B cell (primary cell): Measurements from ENCODE around the gene GID4. TPM values are rescaled to one million over a fixed set of nuclear protein-coding genes. Genes with fewer than 3 reads are reported as not detected.

ENCODE experiments used
- ATAC-seq: fragments of 200-7000 bp; cut with Tn5 transposase; one replicate; pipeline ENCODE4 v1.10.0; 2021; ENCODE audit warnings: low read depth, mild to moderate bottlenecking, moderate number of reproducible peaks, moderate library complexity
- CTCF ChIA-PET: fragments of 350-600 bp; sonication (Branson Sonifier 250); formaldehyde crosslinking; loops from one replicate; lab custom pipeline; 2021; ENCODE audit warnings: antibody characterized with exemption, inconsistent platforms; lab: Charles Lee
- POLR2A ChIA-PET: fragments of 350-600 bp; sonication (Branson Sonifier 250); formaldehyde crosslinking; loops from one replicate; lab custom pipeline; 2021; ENCODE audit warnings: antibody characterized with exemption; lab: Charles Lee
- DNase-seq: peaks from one replicate; pipeline ENCODE4 v3.0.0; 2013
- H2AFZ ChIP-seq: 2 replicates; pipeline ENCODE4 v1.6.1; 2012; ENCODE audit warnings: mild to moderate bottlenecking, low read depth, low read length; ENCODE audit not compliant: insufficient read depth, poor library complexity, severe bottlenecking
- H3K27ac ChIP-seq, 2 donors: 1 replicate in 1 of 2; 2 replicates in 1 of 2; pipeline ENCODE4 v1.5.1; 2012 to 2013; ENCODE audit warnings: low read length in 2 of 2, mild to moderate bottlenecking in 2 of 2, moderate library complexity in 1 of 2
- H3K27me3 ChIP-seq, 4 experiments: fragments of 200-600 bp in 1 of 4; sonication (generic) in 1 of 4; replicated peaks in 1 of 4; 1 replicate in 2 of 4; 2 replicates in 2 of 4; pipeline versions ENCODE4 v1.6.1 to v1.7.0; 2013 to 2016; ENCODE audit warnings: low read length in 3 of 4, mild to moderate bottlenecking in 2 of 4, mixed read lengths in 1 of 4, moderate library complexity in 1 of 4; ENCODE audit not compliant: insufficient read depth in 4 of 4, control insufficient read depth in 3 of 4; ENCODE audit errors: control extremely low read depth in 1 of 4
- H3K36me3 ChIP-seq, 2 experiments: replicated peaks in 1 of 2; 1 replicate in 1 of 2; 2 replicates in 1 of 2; pipeline versions ENCODE4 v1.6.1 to v1.7.1; 2013; ENCODE audit warnings: low read length in 1 of 2; ENCODE audit not compliant: insufficient read depth in 2 of 2, control insufficient read depth in 1 of 2; ENCODE audit errors: control extremely low read depth in 1 of 2, extremely low read depth in 1 of 2
- H3K4me1 ChIP-seq, 2 donors: fragments of 200-600 bp in 1 of 2; sonication (generic) in 1 of 2; 1 replicate in 1 of 2; 2 replicates in 1 of 2; pipeline versions ENCODE4 v1.5.1 to v1.6.1; 2013 to 2017; ENCODE audit warnings: low read length in 2 of 2; ENCODE audit not compliant: control insufficient read depth in 2 of 2, insufficient read depth in 2 of 2
- H3K4me2 ChIP-seq: replicated peaks from 2 replicates; pipeline ENCODE3; 2012; ENCODE audit warnings: mild to moderate bottlenecking, low read depth, low read length; ENCODE audit not compliant: poor library complexity, severe bottlenecking
- H3K4me3 ChIP-seq, 5 experiments: fragments of 200-600 bp in 1 of 5; sonication (generic) in 1 of 5; 1 replicate in 3 of 5; 2 replicates in 2 of 5; pipeline versions ENCODE4 v1.5.1 to v1.7.0; 2011 to 2016; ENCODE audit warnings: low read length in 4 of 5, mild to moderate bottlenecking in 4 of 5, low read depth in 2 of 5, control low read depth in 1 of 5, moderate library complexity in 1 of 5; ENCODE audit not compliant: insufficient read depth in 1 of 5; ENCODE audit errors: control extremely low read depth in 1 of 5, extremely low read depth in 1 of 5
- H3K79me2 ChIP-seq: fragments of 200-600 bp; sonication (generic); one replicate; pipeline ENCODE4 v1.6.0; 2016; ENCODE audit warnings: low read length; ENCODE audit not compliant: control insufficient read depth, insufficient read depth
- H3K9ac ChIP-seq: fragments of 200-600 bp; sonication (generic); 2 replicates; pipeline ENCODE4 v1.6.1; 2017; ENCODE audit warnings: mild to moderate bottlenecking, low read length, moderate library complexity
- H3K9me3 ChIP-seq, 3 donors: one replicate each; pipeline versions ENCODE4 v1.6.1 to v1.7.1; 2013; ENCODE audit warnings: low read length in 2 of 3; ENCODE audit not compliant: control insufficient read depth in 2 of 3, insufficient read depth in 1 of 3; ENCODE audit errors: control extremely low read depth in 1 of 3
- H4K20me1 ChIP-seq: 2 replicates; pipeline ENCODE4 v1.6.0; 2012; ENCODE audit warnings: mild to moderate bottlenecking, low read length; ENCODE audit not compliant: insufficient read depth, control insufficient read depth, poor library complexity, severe bottlenecking
- H3K27ac Mint-ChIP-seq: one replicate; pipeline ENCODE4 v1.8.0; 2021; ENCODE audit warnings: mixed read lengths
- H3K27me3 Mint-ChIP-seq: one replicate; pipeline ENCODE4 v1.8.0; 2021; ENCODE audit warnings: mixed read lengths
- H3K4me1 Mint-ChIP-seq: one replicate; pipeline ENCODE4 v1.8.0; 2021; ENCODE audit warnings: mixed read lengths
- H3K4me3 Mint-ChIP-seq: one replicate; pipeline ENCODE4 v1.8.0; 2021; ENCODE audit warnings: mixed read lengths
- H3K9me3 Mint-ChIP-seq: one replicate; pipeline ENCODE4 v1.8.0; 2022; ENCODE audit warnings: mixed read lengths; ENCODE audit not compliant: insufficient read depth
- EZH2 ChIP-seq: IDR thresholded peaks from 2 replicates; pipeline ENCODE4 v1.6.1; 2012; ENCODE audit warnings: borderline replicate concordance, low read depth, mild to moderate bottlenecking, moderate library complexity, low read length; ENCODE audit not compliant: insufficient read depth, poor library complexity, severe bottlenecking
- WGBS: methylation state at CpG from one replicate; pipeline ENCODE4 v1.1.5; 2013; ENCODE audit warnings: missing lambda C conversion rate; ENCODE audit not compliant: insufficient coverage; 5-methylcytosine and 5-hydroxymethylcytosine counted together
- intact Hi-C: fragments of 100-400 bp; cut with micrococcal nuclease; formaldehyde crosslinking; loops from one replicate; pipeline ENCODE4 v1.10.0; 2022
- polyA plus RNA-seq: library from polyadenylated mRNA; depleted of rRNA; stranded (reverse); fragments of >200 nt; gene quantifications from 2 replicates; pipeline ENCODE4 v1.2.3, GENCODE V29; 2012
- total RNA-seq, 2 donors: library from RNA; stranded (reverse); fragments of 120-200 nt in 1 of 2; gene quantifications; 1 replicate in 1 of 2; 2 replicates in 1 of 2; pipeline versions ENCODE4 v1.2.3 to v1.2.4, GENCODE V29; 2013 to 2022
- TF ChIP-seq, protein P1 (sequence below): fragments of 200-600 bp; IDR thresholded peaks from one replicate; pipeline ENCODE4 v1.8.0; 2022; ENCODE audit warnings: antibody characterized with exemption, mild to moderate bottlenecking

GID4 gene
- total and polyA plus RNA-seq, 2 donors (not counting 1 experiment from before 2014, with no cell fraction given), result 5.6 to 11.8 TPM

DNA sequence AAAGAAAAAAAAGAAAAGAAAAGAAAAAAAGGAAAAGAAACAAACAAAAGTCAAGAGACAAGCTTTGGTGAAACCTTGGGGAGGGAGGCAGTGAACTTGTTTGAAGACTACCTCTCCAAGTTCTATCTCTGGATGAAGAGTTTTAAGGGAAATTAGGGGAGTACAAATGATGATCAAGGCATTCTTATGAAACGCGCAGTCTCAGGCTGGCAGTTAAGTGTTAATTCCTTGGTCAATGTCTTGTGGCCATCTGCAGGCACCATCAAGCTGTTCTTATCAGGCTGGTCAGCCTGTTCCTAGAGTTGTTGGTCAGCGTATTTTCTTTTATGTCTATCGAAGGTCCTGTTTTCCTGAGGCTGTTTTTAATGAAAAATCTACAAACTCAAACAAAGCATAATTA, 40.3 kb downstream of the GID4 start:
- no peaks in the 10 kb centered on the region for H3K4me1 ChIP-seq
- Mint-ChIP-seq H3K9me3 (no peaks in the 10 kb centered on the region), H3K27ac (no peak overlapping the region), H3K4me1 (no peaks in the 10 kb centered on the region), H3K4me3 (no peak overlapping the region), H3K27me3 (peaks cover 20% of the 10 kb centered on the region)
- H3K4me3 ChIP-seq, result no peak overlapping the region
- no peaks in the 10 kb centered on the region for H3K9me3 ChIP-seq
- no peaks in the 10 kb centered on the region for H3K79me2 ChIP-seq
- ATAC-seq, result no peak
- H3K27me3 ChIP-seq, result peaks cover 0 to 3% (median 0%) of the 10 kb centered on the region in 4 experiments
- H3K9ac ChIP-seq, result no peak overlapping the region
- no peak overlapping the region for H2AFZ ChIP-seq
- intact Hi-C loops, result no loop called here
- no peaks in the 10 kb centered on the region for H3K36me3 ChIP-seq
- 88% methylated on average over 2 of the region's 4 CpGs for WGBS
- TF ChIP-seq, protein P1, sequence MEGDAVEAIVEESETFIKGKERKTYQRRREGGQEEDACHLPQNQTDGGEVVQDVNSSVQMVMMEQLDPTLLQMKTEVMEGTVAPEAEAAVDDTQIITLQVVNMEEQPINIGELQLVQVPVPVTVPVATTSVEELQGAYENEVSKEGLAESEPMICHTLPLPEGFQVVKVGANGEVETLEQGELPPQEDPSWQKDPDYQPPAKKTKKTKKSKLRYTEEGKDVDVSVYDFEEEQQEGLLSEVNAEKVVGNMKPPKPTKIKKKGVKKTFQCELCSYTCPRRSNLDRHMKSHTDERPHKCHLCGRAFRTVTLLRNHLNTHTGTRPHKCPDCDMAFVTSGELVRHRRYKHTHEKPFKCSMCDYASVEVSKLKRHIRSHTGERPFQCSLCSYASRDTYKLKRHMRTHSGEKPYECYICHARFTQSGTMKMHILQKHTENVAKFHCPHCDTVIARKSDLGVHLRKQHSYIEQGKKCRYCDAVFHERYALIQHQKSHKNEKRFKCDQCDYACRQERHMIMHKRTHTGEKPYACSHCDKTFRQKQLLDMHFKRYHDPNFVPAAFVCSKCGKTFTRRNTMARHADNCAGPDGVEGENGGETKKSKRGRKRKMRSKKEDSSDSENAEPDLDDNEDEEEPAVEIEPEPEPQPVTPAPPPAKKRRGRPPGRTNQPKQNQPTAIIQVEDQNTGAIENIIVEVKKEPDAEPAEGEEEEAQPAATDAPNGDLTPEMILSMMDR, result no peak
- TF ChIP-seq EZH2, result no peak
- no peak overlapping the region for H3K27ac ChIP-seq
- no peak for DNase-seq
- ChIA-PET CTCF (no interaction called here), POLR2A (no interaction called here)
- H4K20me1 ChIP-seq, result no peaks in the 10 kb centered on the region
- H3K4me2 ChIP-seq, result no peak overlapping the region

DNA sequence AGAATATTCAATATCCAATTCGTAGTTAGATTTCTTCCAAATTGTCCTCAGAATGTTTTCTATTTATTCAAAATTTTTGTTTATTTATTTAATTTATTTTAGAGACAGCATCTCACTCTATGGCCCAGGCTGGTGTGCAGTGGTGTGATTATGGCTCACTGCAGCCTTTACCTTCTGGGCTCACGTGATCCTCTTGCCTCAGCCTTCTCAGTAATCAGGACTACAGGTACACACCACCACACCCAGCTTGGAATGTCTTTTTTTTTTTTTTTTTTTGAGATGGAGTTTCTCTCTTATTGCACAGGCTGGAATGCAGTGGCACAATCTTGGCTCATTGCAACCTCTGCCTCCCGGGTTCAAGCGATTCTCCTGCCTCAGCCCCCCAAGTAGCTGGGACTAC, 45.0 kb downstream of the GID4 start:
- no peak overlapping the region for H3K9ac ChIP-seq
- no peak overlapping the region for H3K4me3 ChIP-seq
- no peak overlapping the region for H3K4me2 ChIP-seq
- POLR2A ChIA-PET, result no interaction called here
- no peak for DNase-seq
- H3K79me2 ChIP-seq, result peaks cover 26% of the 10 kb centered on the region
- peaks cover 8 to 21% of the 10 kb centered on the region in 2 donors for H3K4me1 ChIP-seq
- no peak overlapping the region for H3K27ac ChIP-seq
- no peaks in the 10 kb centered on the region for H4K20me1 ChIP-seq
- no peak overlapping the region for H3K27ac Mint-ChIP-seq
- H3K4me1 Mint-ChIP-seq, result peaks cover 19% of the 10 kb centered on the region
- intact Hi-C loops, result no loop called here
- TF ChIP-seq, protein P1, result no peak
- TF ChIP-seq EZH2, result no peak
- no peak overlapping the region for H3K4me3 Mint-ChIP-seq
- no peaks in the 10 kb centered on the region for H3K36me3 ChIP-seq
- no peaks in the 10 kb centered on the region for H3K9me3 Mint-ChIP-seq
- H2AFZ ChIP-seq, result no peak overlapping the region
- ATAC-seq, result no peak
- WGBS, result 100% methylated on average over 1 of the region's 4 CpGs
- CTCF ChIA-PET, result no interaction called here
- no peaks in the 10 kb centered on the region for H3K9me3 ChIP-seq
- H3K27me3 ChIP-seq, result no peaks in the 10 kb centered on the region
- H3K27me3 Mint-ChIP-seq, result peaks cover 4% of the 10 kb centered on the region
